Measurements from ENCODE around the gene CAPN12. TPM values are rescaled to one million over a fixed set of nuclear protein-coding genes. Genes with fewer than 3 reads are reported as not detected.

Gene CAPN12
- total and polyA plus RNA-seq, 5 donors = 0.22 to 0.91 (median 0.63) TPM

DNA sequence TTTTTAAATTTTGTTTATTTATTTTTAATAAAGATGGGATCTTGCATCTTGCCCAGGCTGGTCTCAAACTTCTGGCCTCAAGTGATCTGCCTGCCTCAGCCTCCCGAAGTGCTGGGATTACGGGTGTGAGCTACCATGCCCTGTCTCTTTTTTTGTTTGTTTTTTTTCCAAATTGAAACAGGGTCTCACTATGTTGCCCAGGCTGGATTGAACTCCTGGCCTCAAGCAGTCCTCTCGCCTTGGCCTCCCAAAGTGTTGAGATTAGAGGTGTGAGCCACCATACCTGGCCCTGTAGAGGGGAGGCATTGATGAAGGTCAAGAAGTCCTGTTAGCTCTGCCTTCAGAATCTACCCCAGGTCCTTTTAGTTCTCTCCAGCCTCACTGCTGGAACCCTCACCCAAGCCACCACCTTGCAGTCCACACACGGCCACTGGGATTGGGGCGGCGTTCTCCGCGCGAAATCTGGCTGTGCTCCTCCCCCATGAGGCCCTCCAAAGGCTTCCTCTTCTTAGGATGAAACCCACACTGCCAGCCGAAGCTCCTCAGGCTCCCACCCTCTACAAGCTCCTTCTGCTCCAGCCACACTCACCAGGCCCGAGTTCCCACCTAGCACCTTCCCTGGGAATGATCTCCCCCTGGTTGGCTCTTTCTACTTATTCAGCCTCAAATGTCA lies 61.9 kb downstream of the CAPN12 start:
- no peak for ATAC-seq
- DNase-seq = peak in 1 of 3 donors; percentile 20
- H3K27ac ChIP-seq (ENCODE audit: low read length) = peak overlapping the region; percentile 78
- H3K27me3 ChIP-seq (ENCODE audit: control insufficient read depth, insufficient read depth) = no peaks in the 10 kb centered on the region
- WGBS = 90% methylated on average over 11 of the region's 11 CpGs
- no peaks in the 10 kb centered on the region for H3K9me3 ChIP-seq (ENCODE audit: control insufficient read depth, low read length)
- no peak overlapping the region for H3K4me3 ChIP-seq (ENCODE audit: low read length)
- intact Hi-C loops (cut with DNase I) = loop anchor here in 1 of 4 donors (5.0 kb wide), 1 partner anchor 35 kb away; the partner anchor contains the start of gene ACTN4
- H3K4me1 ChIP-seq (ENCODE audit: control insufficient read depth, insufficient read depth, low read length) = peaks cover 61% of the 10 kb centered on the region

Other genes starting within 250 kb of the CAPN12 start
- 1 to 10 TPM; 1.0 to 4.4 (median 3.0) TPM for gene MAP4K1, start 126.5 kb downstream of the CAPN12 start, total RNA-seq
- 0.88 TPM for gene MAP4K1, start 126.5 kb downstream of the CAPN12 start, polyA plus RNA-seq
- 100 to 1,000 TPM; 477 to 576 (median 534) TPM for gene EIF3K, start 125.3 kb downstream of the CAPN12 start, total RNA-seq
- gene EIF3K, start 125.3 kb downstream of the CAPN12 start, polyA plus RNA-seq = 829 TPM
- 100 to 1,000 TPM; 116 to 226 (median 122) TPM for gene ACTN4, start 96.8 kb downstream of the CAPN12 start, total RNA-seq
- 87.4 TPM for gene ACTN4, start 96.8 kb downstream of the CAPN12 start, polyA plus RNA-seq
- gene LGALS7, start 29.0 kb upstream of the CAPN12 start, total RNA-seq = 1 to 10 TPM in 1 of 4 donors, under 1 TPM in 1, not detected in 2; 0.79 to 1.1 TPM
- not detected for gene LGALS7, start 29.0 kb upstream of the CAPN12 start, polyA plus RNA-seq
- not detected for gene LGALS7B, start 44.7 kb upstream of the CAPN12 start, total RNA-seq
- 0.70 TPM for gene LGALS7B, start 44.7 kb upstream of the CAPN12 start, polyA plus RNA-seq
- 1 to 10 TPM in 2 of 4 donors, under 1 TPM in 2; 0.56 to 1.2 (median 0.85) TPM for gene LGALS4, start 68.5 kb upstream of the CAPN12 start, total RNA-seq
- gene LGALS4, start 68.5 kb upstream of the CAPN12 start, polyA plus RNA-seq = 0.45 TPM
- 100 to 1,000 TPM; 403 to 585 (median 523) TPM for gene ECH1, start 87.3 kb upstream of the CAPN12 start, total RNA-seq
- 1,015 TPM for gene ECH1, start 87.3 kb upstream of the CAPN12 start, polyA plus RNA-seq
- 100 to 1,000 TPM; 146 to 206 (median 178) TPM for gene HNRNPL, start 105.5 kb upstream of the CAPN12 start, total RNA-seq
- 131 TPM for gene HNRNPL, start 105.5 kb upstream of the CAPN12 start, polyA plus RNA-seq
- gene RINL, start 133.8 kb upstream of the CAPN12 start, total RNA-seq = 1 to 10 TPM; 3.1 to 4.6 (median 3.5) TPM
- gene RINL, start 133.8 kb upstream of the CAPN12 start, polyA plus RNA-seq = 7.2 TPM
- gene SIRT2, start 155.1 kb upstream of the CAPN12 start, total RNA-seq = 10 to 100 TPM; 57.6 to 75.9 (median 60.3) TPM
- 96.5 TPM for gene SIRT2, start 155.1 kb upstream of the CAPN12 start, polyA plus RNA-seq
- gene NFKBIB, start 155.5 kb upstream of the CAPN12 start, total RNA-seq = 10 to 100 TPM; 16.0 to 20.6 (median 18.6) TPM
- 28.9 TPM for gene NFKBIB, start 155.5 kb upstream of the CAPN12 start, polyA plus RNA-seq
- gene CCER2, start 167.7 kb upstream of the CAPN12 start, total RNA-seq = under 1 TPM in 2 of 4 donors, not detected in 2; 0.29 to 0.33 TPM
- 0.14 TPM for gene CCER2, start 167.7 kb upstream of the CAPN12 start, polyA plus RNA-seq
- 10 to 100 TPM; 15.5 to 20.3 (median 16.4) TPM for gene SARS2, start 186.3 kb upstream of the CAPN12 start, total RNA-seq
- 18.5 TPM for gene SARS2, start 186.3 kb upstream of the CAPN12 start, polyA plus RNA-seq
- 10 to 100 TPM; 49.9 to 68.7 (median 56.7) TPM for gene MRPS12, start 186.5 kb upstream of the CAPN12 start, total RNA-seq
- 80.5 TPM for gene MRPS12, start 186.5 kb upstream of the CAPN12 start, polyA plus RNA-seq
- 10 to 100 TPM in 3 of 4 donors, 1 to 10 TPM in 1; 8.5 to 12.9 (median 11.7) TPM for gene FBXO17, start 231.3 kb upstream of the CAPN12 start, total RNA-seq
- gene FBXO17, start 231.3 kb upstream of the CAPN12 start, polyA plus RNA-seq = 8.2 TPM

Measured in right cardiac atrium (tissue), 5 donors.